Astrocyte of the cerebellum (primary cell): ENCODE results near the gene PDGFRB.

Source experiments
- DNase-seq: peaks from one replicate; pipeline ENCODE4 v3.0.0-alpha.2; 2011; ENCODE audit warnings: low read depth
- H3K4me3 ChIP-seq: 2 replicates; pipeline ENCODE4 v1.5.1; 2011; ENCODE audit warnings: mild to moderate bottlenecking, low read depth, low read length, moderate library complexity
- CTCF ChIP-seq: IDR thresholded peaks from 2 replicates; pipeline ENCODE4 v1.5.1; 2012; ENCODE audit warnings: low read length, low read depth, moderate library complexity, mild to moderate bottlenecking; ENCODE audit errors: missing control alignments
- in situ Hi-C: cut with HindIII; loops from 2 replicates; pipeline ENCODE4 v1.10.0; 2017; ENCODE audit warnings: low sequenced_read_pairs

The PDGFRB gene

GRCh38 chr5:150138551-150139265, 16.9 kb downstream of the PDGFRB start:
- peak overlapping the region; percentile 1 for H3K4me3 ChIP-seq
- in situ Hi-C loops = no loop called here
- no peak for TF ChIP-seq CTCF
- DNase-seq = peak; percentile 88

- H3K4me3 ChIP-seq = no peak overlapping the region
- TF ChIP-seq CTCF = no peak
- in situ Hi-C loops = no loop called here
- DNase-seq = no peak
These were observed 17.6 kb downstream of the PDGFRB start for GRCh38 chr5:150137997-150138396.

GRCh38 chr5:150137168-150137957, 18.3 kb downstream of the PDGFRB start:
- peak; percentile 54 for DNase-seq
- TF ChIP-seq CTCF = no peak

GRCh38 chr5:150136305-150137167, 19.1 kb downstream of the PDGFRB start:
- no peak for TF ChIP-seq CTCF
- in situ Hi-C loops = no loop called here
- no peak for DNase-seq
- no peak overlapping the region for H3K4me3 ChIP-seq

More at GRCh38 chr5:150137168-150137957, 18.3 kb downstream of the PDGFRB start:
- H3K4me3 ChIP-seq = no peak overlapping the region
- in situ Hi-C loops = no loop called here

- DNase-seq = no peak
These were observed 19.9 kb downstream of the PDGFRB start for GRCh38 chr5:150135557-150136304.

More at GRCh38 chr5:150135557-150136304, 19.9 kb downstream of the PDGFRB start:
- no peak for TF ChIP-seq CTCF
- in situ Hi-C loops = no loop called here
- no peak overlapping the region for H3K4me3 ChIP-seq
